GM12878 (cell line): ENCODE data around the gene SF3B5. TPM values are rescaled to one million over a fixed set of nuclear protein-coding genes. Genes with fewer than 3 reads are reported as not detected.
A peak's percentile ranks its signal among the peaks of the same experiment; 100 is the strongest.

Experiments
- ATAC-seq: fragments of 200-7000 bp; cut with Tn5 transposase; 3 replicates; pipeline ENCODE4 v1.9.1; 2020; ENCODE audit warnings: mild to moderate bottlenecking, moderate library complexity
- BruUV-seq: library from RNA; stranded (reverse); fragments of 400-500 nt; replicated peaks from 2 replicates; lab custom pipeline; 2021; lab: Mats Ljungman, UMichigan
- CTCF ChIA-PET: fragments of 300-600 bp; sonication (Branson Sonifier 250); formaldehyde crosslinking; extraction: SDS; loops from one replicate; lab custom pipeline; 2021; ENCODE audit warnings: inconsistent platforms; lab: Yijun Ruan, JAX
- POLR2A ChIA-PET: fragments of 350-600 bp; formaldehyde crosslinking; extraction: SDS; loops from one replicate; lab custom pipeline; 2021; ENCODE audit warnings: inconsistent platforms; lab: Charles Lee
- RAD21 ChIA-PET: fragments of 300-600 bp; sonication (Branson Sonifier 250); formaldehyde crosslinking; loops from one replicate; lab custom pipeline; 2023; ENCODE audit warnings: antibody characterized with exemption; ENCODE audit not compliant: unreplicated experiment; lab: Charles Lee
- SMC1A ChIA-PET: fragments of 300-600 bp; sonication (Branson Sonifier 250); formaldehyde crosslinking; loops from one replicate; lab custom pipeline; 2023; ENCODE audit not compliant: unreplicated experiment, uncharacterized antibody; lab: Charles Lee
- DNase-seq: peaks from one replicate; pipeline ENCODE4 v3.0.0-alpha.2; 2011; ENCODE audit warnings: low read depth, low spot score
- FAIRE-seq: peaks from 3 replicates; lab custom pipeline; 2011; peaks lifted over from hg19 to GRCh38; lab: Jason Lieb, UNC
- H2AFZ ChIP-seq: 2 replicates; pipeline ENCODE4 v1.6.0; 2011; ENCODE audit warnings: low read depth, low read length, control low read depth; ENCODE audit not compliant: control insufficient read depth
- H3K27ac ChIP-seq: 2 replicates; pipeline ENCODE4 v1.5.1; 2011; ENCODE audit warnings: control low read depth; ENCODE audit not compliant: control insufficient read depth, insufficient read depth
- H3K27me3 ChIP-seq, 2 experiments: replicated peaks in 1 of 2; 2 replicates each; pipeline versions ENCODE4 v1.6.0 to v1.6.1; 2011; ENCODE audit warnings: low read length in 1 of 2; ENCODE audit not compliant: control insufficient read depth in 2 of 2, insufficient read depth in 2 of 2
- H3K36me3 ChIP-seq, 2 experiments: 2 replicates each; pipeline ENCODE4 v1.5.1; 2011; ENCODE audit warnings: low read length in 1 of 2; ENCODE audit not compliant: control insufficient read depth in 2 of 2, insufficient read depth in 2 of 2
- H3K4me1 ChIP-seq: 2 replicates; pipeline ENCODE4 v1.6.1; 2011; ENCODE audit warnings: mild to moderate bottlenecking, low read length, moderate library complexity, mixed read lengths; ENCODE audit not compliant: control insufficient read depth, insufficient read depth
- H3K4me2 ChIP-seq: 2 replicates; pipeline ENCODE4 v1.6.0; 2011; ENCODE audit warnings: control low read depth; ENCODE audit not compliant: control insufficient read depth, insufficient read depth
- H3K4me3 ChIP-seq: fragments of 200-600 bp; sonication (generic); 2 replicates; pipeline ENCODE4 v1.5.1; 2016
- H3K79me2 ChIP-seq: 2 replicates; pipeline ENCODE4 v1.6.0; 2011; ENCODE audit warnings: low read length; ENCODE audit not compliant: control insufficient read depth, insufficient read depth
- H3K9ac ChIP-seq: 2 replicates; pipeline ENCODE4 v1.8.0; 2011; ENCODE audit warnings: low read length, control low read depth, mixed read lengths; ENCODE audit not compliant: control insufficient read depth, insufficient read depth
- H3K9me3 ChIP-seq: replicated peaks from 3 replicates; pipeline ENCODE4 v1.5.1; 2011; ENCODE audit warnings: mild to moderate bottlenecking, low read length; ENCODE audit not compliant: control insufficient read depth, insufficient read depth
- H4K20me1 ChIP-seq: 2 replicates; pipeline ENCODE4 v1.6.0; 2011; ENCODE audit not compliant: control insufficient read depth, insufficient read depth
- BRCA1 ChIP-seq: IDR thresholded peaks from 2 replicates; pipeline ENCODE4 v1.6.1; 2011; ENCODE audit warnings: low read depth, low read length, improper control_type of control experiment
- CTCF ChIP-seq, 3 experiments: IDR thresholded peaks in 2 of 3; conservative IDR thresholded peaks in 1 of 3; 2 replicates each; pipeline ENCODE4 v1.5.1; 2011; ENCODE audit warnings: low read depth in 3 of 3, low read length in 3 of 3, mild to moderate bottlenecking in 3 of 3, control low read depth in 2 of 3, moderate library complexity in 2 of 3, inconsistent platforms in 1 of 3, mixed read lengths in 1 of 3; ENCODE audit not compliant: control insufficient read depth in 2 of 3, insufficient read depth in 1 of 3; ENCODE audit errors: extremely low read depth in 1 of 3
- NFIC ChIP-seq: IDR thresholded peaks from 2 replicates; pipeline ENCODE4 v1.6.1; 2012; ENCODE audit warnings: low read depth, mild to moderate bottlenecking, inconsistent platforms, low read length, moderate library complexity
- NFYB ChIP-seq: IDR thresholded peaks from 2 replicates; pipeline ENCODE4 v1.6.1; 2011; ENCODE audit warnings: low read depth, mild to moderate bottlenecking, low read length, improper control_type of control experiment, moderate library complexity; ENCODE audit not compliant: insufficient read depth
- PML ChIP-seq: IDR thresholded peaks from 2 replicates; pipeline ENCODE4 v1.6.1; 2012; ENCODE audit warnings: low read length, inconsistent platforms
- POLR2A ChIP-seq: IDR thresholded peaks from 2 replicates; pipeline ENCODE4 v1.6.1; 2011; ENCODE audit warnings: low read depth, mild to moderate bottlenecking, low read length
- RB1 ChIP-seq: fragments of 450-650 bp; formaldehyde crosslinking; IDR thresholded peaks from 2 replicates; pipeline ENCODE4 v1.6.1; 2017; ENCODE audit warnings: mild to moderate bottlenecking, borderline replicate concordance
- RCOR1 ChIP-seq: conservative IDR thresholded peaks from 2 replicates; pipeline ENCODE4 v1.6.1; 2012; ENCODE audit warnings: low read depth, low read length, improper control_type of control experiment
- SIN3A ChIP-seq: IDR thresholded peaks from 2 replicates; pipeline ENCODE4 v1.6.1; 2012; ENCODE audit warnings: low read depth, low read length, improper control_type of control experiment
- SPI1 ChIP-seq: IDR thresholded peaks from 2 replicates; pipeline ENCODE4 v1.6.1; 2011; ENCODE audit warnings: low read depth, mild to moderate bottlenecking, low read length, moderate library complexity, borderline replicate concordance; ENCODE audit not compliant: insufficient read depth
- WRNIP1 ChIP-seq: IDR thresholded peaks from 2 replicates; pipeline ENCODE4 v1.6.1; 2011; ENCODE audit warnings: low read depth, low read length, improper control_type of control experiment, borderline replicate concordance
- WGBS: methylation state at CpG from one replicate; pipeline ENCODE4 v1.1.6; 2016; ENCODE audit warnings: low lambda C conversion rate; ENCODE audit not compliant: insufficient replicate concordance, insufficient coverage; ENCODE audit errors: missing lambda C conversion rate; 5-methylcytosine and 5-hydroxymethylcytosine counted together
- in situ Hi-C: fragments of 300-500 bp; cut with MboI; formaldehyde crosslinking; loops from 9 replicates; pipeline ENCODE4 v1.14.3; 2018; ENCODE audit warnings: mixed read lengths
- intact Hi-C: fragments of 100-400 bp; cut with micrococcal nuclease; formaldehyde crosslinking; loops from one replicate; pipeline ENCODE4 v1.14.2; 2022; ENCODE audit not compliant: unreplicated experiment
- polyA plus RNA-seq, 11 experiments: library from polyadenylated mRNA; depleted of rRNA in 4 of 11; unstranded in 6 of 11; stranded (reverse) in 5 of 11; fragments of >200 nt; fragmentation: Nextera tagmentation in 4 of 11; fragmentation: Illumina TruSeq in 1 of 11; extraction: Ambion mirVana in 4 of 11; extraction: Trizol in 1 of 11; gene quantifications; 1 replicate in 1 of 11; 2 replicates in 10 of 11; pipeline versions ENCODE4 v1.2.1 to v1.2.3, GENCODE V29; 2011 to 2016; ENCODE audit warnings: inconsistent platforms in 2 of 11, missing spikeins in 2 of 11, low read depth in 1 of 11
- total RNA-seq, 4 experiments: library from RNA; depleted of rRNA in 3 of 4; stranded (reverse); fragments of >200 nt in 3 of 4; fragmentation: Illumina TruSeq in 1 of 4; extraction: Trizol in 1 of 4; gene quantifications; 2 replicates each; pipeline versions ENCODE4 v1.2.1 to v1.2.3, GENCODE V29; 2013 to 2021
- TF ChIP-seq, protein P1 (sequence below): fragments of 450-650 bp; IDR thresholded peaks from 2 replicates; pipeline ENCODE4 v1.6.1; 2017; ENCODE audit warnings: mild to moderate bottlenecking, moderate library complexity
- TF ChIP-seq, protein P2 (sequence below): fragments of 450-650 bp; IDR thresholded peaks from 2 replicates; pipeline ENCODE4 v1.6.1; 2014; ENCODE audit warnings: mild to moderate bottlenecking

SF3B5 gene
- total and polyA plus RNA-seq, 10 of the 15 experiments (the other 5 are each of a cell fraction or from before 2014, with no cell fraction given) = 220 to 864 (median 341) TPM

GRCh38 chr6:144104898-144105487 is 9.6 kb upstream of the SF3B5 start (continued):
- TF ChIP-seq CTCF (IDR thresholded peaks at IDR 0.05 in 2 of 3, conservative IDR thresholded peaks at IDR 0.05 in 1 of 3; ENCODE audit: control insufficient read depth in 2 of 3, extremely low read depth in 1 of 3, insufficient read depth in 1 of 3, low read depth in 3 of 3, low read length in 3 of 3) = peak; percentile 59 to 89 (median 72)
- peak; percentile 26; the same call in 1 of the 2 replicates for TF ChIP-seq RB1
- TF ChIP-seq, all 136 proteins: peak for 6

DNA sequence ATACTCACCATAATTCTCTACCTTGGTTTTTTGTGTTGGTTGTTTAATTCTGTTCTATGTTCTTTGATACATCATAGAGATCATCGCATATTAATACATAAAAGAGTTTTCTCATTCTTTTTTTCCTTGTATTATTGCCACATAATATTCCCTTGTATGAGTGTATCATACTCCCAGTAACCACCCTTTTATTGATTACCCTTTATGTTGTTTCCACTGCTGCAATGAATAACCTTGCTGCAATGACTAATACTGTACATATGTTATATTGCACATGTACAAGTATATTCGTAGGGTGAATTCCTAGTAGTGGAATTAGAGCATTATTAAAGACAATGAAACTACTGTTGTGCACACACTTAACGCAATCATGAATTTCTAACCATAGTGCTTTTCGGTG is 9.1 kb upstream of the SF3B5 start:
- ATAC-seq (no peak), DNase-seq (no peak), FAIRE-seq (no peak)
- ChIA-PET SMC1A (interaction anchor here (0.6 to 6.6 kb wide), 20 partner anchors 8 to 530 kb away, joined by 3 to 125 read pairs (median 5); partner anchors contain the start of gene STX11), CTCF (interaction anchor here (0.6 to 6.6 kb wide), 22 partner anchors 8 to 1630 kb away, joined by 3 to 142 read pairs (median 5); partner anchors contain the start of gene SF3B5), POLR2A (no interaction called here), RAD21 (interaction anchor here (0.9 to 4.4 kb wide), 16 partner anchors 9 to 383 kb away, joined by 3 to 87 read pairs (median 4); partner anchors contain the start of gene SF3B5)
- Histone ChIP-seq H3K4me1 (no peaks in the 10 kb centered on the region), H3K79me2 (no peaks in the 10 kb centered on the region), H3K9ac (no peak overlapping the region), H3K4me2 (no peak overlapping the region), H2AFZ (no peak overlapping the region), H3K27me3 (no peaks in the 10 kb centered on the region), H3K4me3 (no peak overlapping the region), H3K27ac (no peak overlapping the region), H3K36me3 (no peaks in the 10 kb centered on the region), H3K9me3 (no peaks in the 10 kb centered on the region), H4K20me1 (no peaks in the 10 kb centered on the region)
- in situ Hi-C loops (no loop called here), intact Hi-C loops (no loop called here)
- 45% methylated on average over 4 of the region's 4 CpGs for WGBS
- BruUV-seq = no TSS peak
- TF ChIP-seq, protein P1, sequence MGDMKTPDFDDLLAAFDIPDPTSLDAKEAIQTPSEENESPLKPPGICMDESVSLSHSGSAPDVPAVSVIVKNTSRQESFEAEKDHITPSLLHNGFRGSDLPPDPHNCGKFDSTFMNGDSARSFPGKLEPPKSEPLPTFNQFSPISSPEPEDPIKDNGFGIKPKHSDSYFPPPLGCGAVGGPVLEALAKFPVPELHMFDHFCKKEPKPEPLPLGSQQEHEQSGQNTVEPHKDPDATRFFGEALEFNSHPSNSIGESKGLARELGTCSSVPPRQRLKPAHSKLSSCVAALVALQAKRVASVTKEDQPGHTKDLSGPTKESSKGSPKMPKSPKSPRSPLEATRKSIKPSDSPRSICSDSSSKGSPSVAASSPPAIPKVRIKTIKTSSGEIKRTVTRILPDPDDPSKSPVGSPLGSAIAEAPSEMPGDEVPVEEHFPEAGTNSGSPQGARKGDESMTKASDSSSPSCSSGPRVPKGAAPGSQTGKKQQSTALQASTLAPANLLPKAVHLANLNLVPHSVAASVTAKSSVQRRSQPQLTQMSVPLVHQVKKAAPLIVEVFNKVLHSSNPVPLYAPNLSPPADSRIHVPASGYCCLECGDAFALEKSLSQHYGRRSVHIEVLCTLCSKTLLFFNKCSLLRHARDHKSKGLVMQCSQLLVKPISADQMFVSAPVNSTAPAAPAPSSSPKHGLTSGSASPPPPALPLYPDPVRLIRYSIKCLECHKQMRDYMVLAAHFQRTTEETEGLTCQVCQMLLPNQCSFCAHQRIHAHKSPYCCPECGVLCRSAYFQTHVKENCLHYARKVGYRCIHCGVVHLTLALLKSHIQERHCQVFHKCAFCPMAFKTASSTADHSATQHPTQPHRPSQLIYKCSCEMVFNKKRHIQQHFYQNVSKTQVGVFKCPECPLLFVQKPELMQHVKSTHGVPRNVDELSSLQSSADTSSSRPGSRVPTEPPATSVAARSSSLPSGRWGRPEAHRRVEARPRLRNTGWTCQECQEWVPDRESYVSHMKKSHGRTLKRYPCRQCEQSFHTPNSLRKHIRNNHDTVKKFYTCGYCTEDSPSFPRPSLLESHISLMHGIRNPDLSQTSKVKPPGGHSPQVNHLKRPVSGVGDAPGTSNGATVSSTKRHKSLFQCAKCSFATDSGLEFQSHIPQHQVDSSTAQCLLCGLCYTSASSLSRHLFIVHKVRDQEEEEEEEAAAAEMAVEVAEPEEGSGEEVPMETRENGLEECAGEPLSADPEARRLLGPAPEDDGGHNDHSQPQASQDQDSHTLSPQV = no peak
- TF ChIP-seq NFIC (no peak), WRNIP1 (no peak), BRCA1 (no peak), SPI1 (no peak), NFYB (no peak), RCOR1 (no peak), POLR2A (no peak), SIN3A (no peak), PML (no peak)
- TF ChIP-seq, protein P2, sequence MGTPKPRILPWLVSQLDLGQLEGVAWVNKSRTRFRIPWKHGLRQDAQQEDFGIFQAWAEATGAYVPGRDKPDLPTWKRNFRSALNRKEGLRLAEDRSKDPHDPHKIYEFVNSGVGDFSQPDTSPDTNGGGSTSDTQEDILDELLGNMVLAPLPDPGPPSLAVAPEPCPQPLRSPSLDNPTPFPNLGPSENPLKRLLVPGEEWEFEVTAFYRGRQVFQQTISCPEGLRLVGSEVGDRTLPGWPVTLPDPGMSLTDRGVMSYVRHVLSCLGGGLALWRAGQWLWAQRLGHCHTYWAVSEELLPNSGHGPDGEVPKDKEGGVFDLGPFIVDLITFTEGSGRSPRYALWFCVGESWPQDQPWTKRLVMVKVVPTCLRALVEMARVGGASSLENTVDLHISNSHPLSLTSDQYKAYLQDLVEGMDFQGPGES = no peak
